HuH-7.5 (cell line): ENCODE data around the gene STARD4.

ENCODE experiments used
- DNase-seq: peaks from one replicate; pipeline ENCODE4 v3.0.0; 2011; ENCODE audit warnings: low spot score

The STARD4 gene

DNA sequence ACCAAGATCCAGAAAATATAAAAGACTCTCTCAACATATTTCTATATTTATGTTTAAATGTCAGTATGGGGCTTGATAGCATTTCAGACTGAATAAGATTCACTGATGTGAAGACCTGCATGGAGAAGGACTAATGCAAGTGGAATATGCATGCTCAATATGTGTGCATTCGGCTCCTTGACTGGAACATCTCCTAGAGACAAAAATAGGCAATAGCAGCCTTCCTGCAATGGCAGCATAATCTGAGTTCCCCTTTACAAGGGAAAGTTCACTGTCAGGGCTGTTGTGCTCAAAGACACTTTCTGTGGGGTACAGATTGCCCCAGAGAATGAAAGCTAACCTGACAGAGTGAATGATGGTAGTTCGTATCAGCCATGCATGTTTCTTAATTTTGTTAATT lies 42.4 kb downstream of the STARD4 start:
- DNase-seq = no peak

DNA sequence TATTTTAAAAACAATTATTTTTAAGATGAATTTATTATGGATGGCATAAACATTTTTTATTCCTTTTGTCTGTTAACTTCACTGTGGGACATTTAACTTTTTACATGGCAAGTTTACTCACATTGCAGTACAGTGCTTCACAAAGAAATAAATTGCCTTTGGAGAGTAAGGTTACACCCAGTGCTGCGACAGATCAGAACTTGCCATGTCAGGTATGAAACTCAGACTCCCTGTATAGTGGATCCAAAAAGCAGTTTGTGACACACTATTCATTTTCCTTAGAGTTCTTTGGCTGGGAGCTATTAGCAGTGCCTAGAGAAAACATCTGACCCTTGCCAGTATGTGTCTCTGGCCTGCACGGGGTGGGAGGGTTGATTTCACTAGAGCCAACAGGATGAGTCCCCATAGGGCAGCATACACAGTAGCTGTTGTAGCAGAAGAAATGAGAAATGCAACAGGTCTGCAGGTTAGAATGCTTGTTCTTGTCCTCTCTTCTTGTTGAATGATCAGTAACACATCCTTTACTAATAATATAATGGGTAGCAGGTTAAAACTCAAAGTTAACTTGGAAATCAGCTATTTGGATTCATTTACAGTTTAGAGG lies 42.9 kb downstream of the STARD4 start:
- DNase-seq = no peak

GRCh38 chr5:111463311-111463710 lies 49.0 kb downstream of the STARD4 start:
- DNase-seq = no peak

- DNase-seq = no peak
Measured at GRCh38 chr5:111461934-111462333, 50.4 kb downstream of the STARD4 start.

GRCh38 chr5:111461255-111461671 lies 51.1 kb downstream of the STARD4 start:
- peak; percentile 15 for DNase-seq

DNA sequence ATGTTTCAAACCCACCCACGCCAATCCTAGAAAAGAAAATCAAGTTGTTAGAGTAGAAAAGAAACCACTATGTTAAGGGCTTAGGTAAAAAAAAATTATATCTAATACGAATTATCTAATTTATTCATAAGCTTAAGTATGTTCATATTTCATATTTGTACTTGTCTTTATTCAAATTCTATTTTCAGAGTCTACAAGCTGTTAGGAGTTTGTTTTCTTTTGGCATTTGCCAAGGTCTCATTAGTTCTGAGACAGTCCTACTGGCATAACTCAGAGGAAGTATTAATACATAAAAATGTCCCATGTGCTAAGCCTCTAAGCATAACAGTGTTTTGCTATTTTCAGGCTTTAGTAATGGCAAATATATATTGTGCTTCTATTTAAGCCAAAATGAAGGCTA lies 57.6 kb downstream of the STARD4 start:
- DNase-seq = no peak

- DNase-seq = no peak
Measured at GRCh38 chr5:111454198-111454622, 58.1 kb downstream of the STARD4 start.

- no peak for DNase-seq
Measured at GRCh38 chr5:111453747-111454146, 58.6 kb downstream of the STARD4 start.

DNA sequence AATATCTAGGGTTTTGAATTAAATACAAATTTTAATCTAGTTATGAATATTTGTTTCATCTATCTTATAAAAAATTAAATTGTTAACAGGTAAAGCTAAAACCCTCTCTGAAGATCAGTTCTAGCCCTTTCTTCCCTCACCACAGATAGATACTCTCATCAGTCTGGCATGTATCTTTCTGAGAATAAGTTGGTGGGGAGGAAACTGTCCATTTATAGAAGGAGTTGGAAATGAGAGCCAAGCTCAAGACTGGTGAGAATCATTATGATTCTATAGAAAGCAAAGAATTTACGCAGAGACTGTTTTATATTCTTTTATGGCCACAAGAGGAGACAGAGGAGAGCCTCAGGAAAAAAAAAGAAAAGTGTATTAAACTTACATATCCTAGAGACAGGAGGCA lies 59.0 kb downstream of the STARD4 start:
- DNase-seq = no peak

DNA sequence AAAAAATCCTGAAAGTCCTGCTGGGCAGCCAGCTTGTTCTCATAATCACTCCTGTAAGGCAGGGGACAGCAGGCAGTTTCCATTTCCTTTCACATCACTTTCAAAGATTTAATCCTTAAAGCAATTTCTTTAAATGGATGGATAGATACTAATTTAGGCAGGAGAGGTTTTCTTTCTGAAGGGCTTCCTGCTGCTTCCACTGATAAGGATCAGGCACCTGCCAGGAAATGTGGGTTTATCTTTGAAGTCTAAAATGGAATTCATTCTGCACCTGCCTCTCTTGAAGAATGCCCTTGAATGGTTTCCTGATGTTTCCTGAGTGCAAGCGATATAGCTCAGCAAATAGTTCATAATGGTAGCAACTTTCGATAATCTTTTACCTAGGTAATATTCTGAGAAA lies 64.5 kb downstream of the STARD4 start:
- DNase-seq = no peak

GRCh38 chr5:111447099-111447498 lies 65.2 kb downstream of the STARD4 start:
- DNase-seq = no peak
